KG1 (cell line): ENCODE results near the gene PRDM16.

Experiments
- DNase-seq: peaks from one replicate; lab custom pipeline; 2025; lab: John Stamatoyannopoulos, UW

Gene PRDM16

GRCh38 chr1:3069491-3070308 lies 697 bp downstream of the PRDM16 start:
- peak; percentile 11 for DNase-seq

DNA sequence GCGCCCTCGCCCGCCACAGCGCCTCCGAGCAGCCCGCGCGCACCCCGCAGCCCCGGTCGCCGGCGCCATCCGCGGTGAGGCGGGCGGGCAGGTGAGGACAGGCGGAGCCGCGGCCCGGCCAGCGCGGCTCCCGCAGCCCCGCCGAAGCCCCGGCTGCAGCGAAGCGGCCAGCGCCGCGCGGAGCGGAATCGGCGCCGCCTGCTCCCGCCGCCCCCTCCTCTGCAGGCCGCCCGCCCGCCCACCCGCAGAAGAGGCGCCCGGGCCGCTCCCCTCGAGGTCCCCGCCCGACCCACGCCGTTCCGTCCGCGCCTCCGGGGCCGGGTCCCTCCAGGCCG lies 1.3 kb downstream of the PRDM16 start:
- no peak for DNase-seq

- no peak for DNase-seq
These were observed 1.9 kb downstream of the PRDM16 start for GRCh38 chr1:3070644-3071564.

GRCh38 chr1:3071565-3072390 lies 2.8 kb downstream of the PRDM16 start:
- no peak for DNase-seq

DNA sequence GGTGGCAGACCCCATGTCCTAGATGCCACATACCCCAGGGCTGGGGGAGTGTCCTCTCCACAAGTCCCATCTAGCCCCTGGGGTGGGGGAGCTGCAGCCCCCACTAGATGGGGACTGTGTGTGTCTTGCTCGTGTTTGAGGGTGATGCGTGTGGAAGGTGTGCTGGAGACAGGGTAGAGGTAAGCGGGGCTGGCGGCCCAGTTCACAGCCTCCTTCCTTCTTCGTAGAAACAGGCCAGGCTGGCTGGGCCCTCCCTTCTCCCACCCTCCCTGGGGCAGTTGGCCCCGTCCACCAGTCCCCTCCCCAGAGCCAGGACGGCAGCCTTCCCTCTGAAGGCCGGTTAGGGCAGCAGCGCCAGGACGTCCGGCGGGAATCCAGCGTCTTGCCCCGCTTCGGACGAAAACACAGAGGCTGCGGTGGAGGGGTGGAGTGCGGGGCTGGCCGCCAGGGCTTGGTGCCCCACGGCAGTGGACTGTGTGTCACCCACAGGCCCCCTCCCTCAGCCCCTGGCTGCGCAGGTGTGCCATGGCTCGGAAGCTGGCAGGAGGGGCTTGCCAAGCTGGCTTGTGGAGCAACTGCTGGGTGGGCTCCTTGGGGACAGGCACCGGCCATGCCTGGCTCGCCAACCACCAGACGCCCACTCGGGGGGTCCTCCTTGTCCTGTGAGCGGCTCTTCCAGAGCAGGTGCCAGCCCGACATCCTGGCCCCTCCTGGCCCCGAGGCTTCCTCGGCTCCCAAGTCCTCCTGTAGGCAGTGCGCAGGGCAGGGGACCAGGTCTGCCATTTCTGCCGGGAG lies 3.6 kb downstream of the PRDM16 start:
- DNase-seq, result no peak

DNA sequence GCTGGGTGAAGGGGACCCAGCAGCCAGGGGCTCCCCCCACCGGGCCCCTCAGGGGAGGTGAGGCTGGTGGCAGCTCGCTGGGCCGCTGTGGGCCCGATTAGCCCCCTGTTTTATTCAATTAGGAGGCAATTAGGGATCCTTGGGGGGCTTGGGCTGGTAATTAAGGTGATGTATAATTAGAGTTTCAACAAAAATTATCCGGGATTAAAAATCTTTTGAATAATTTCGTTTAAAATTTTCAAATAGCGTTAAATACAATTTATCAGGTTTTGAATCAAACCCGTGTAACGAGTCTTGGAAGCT lies 4.1 kb downstream of the PRDM16 start:
- no peak for DNase-seq

GRCh38 chr1:3073489-3074296 lies 4.7 kb downstream of the PRDM16 start:
- no peak for DNase-seq

DNA sequence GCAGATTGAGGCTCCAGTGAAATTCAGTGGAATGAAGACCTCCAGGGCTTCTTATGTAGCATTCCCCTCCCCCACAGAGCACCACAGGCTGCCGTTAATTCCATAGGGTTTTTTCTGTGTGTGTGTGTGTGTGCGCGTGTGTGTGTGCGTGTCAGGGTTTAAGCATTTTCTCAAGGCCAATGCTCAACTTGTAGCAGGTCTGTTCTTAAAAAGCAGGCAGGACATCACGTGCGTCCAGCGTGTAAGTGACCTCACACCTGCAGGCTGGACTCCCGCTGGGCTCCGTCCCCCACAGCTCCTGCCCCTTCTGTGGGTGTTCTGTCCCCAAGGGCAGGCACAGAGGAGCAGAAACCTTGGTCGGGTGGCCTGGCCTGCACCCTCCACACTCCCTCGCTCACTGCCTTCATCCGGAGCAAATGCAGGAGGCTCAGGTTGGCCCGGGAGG lies 5.3 kb downstream of the PRDM16 start:
- DNase-seq, result no peak

GRCh38 chr1:3074800-3075199 lies 5.8 kb downstream of the PRDM16 start:
- no peak for DNase-seq

DNA sequence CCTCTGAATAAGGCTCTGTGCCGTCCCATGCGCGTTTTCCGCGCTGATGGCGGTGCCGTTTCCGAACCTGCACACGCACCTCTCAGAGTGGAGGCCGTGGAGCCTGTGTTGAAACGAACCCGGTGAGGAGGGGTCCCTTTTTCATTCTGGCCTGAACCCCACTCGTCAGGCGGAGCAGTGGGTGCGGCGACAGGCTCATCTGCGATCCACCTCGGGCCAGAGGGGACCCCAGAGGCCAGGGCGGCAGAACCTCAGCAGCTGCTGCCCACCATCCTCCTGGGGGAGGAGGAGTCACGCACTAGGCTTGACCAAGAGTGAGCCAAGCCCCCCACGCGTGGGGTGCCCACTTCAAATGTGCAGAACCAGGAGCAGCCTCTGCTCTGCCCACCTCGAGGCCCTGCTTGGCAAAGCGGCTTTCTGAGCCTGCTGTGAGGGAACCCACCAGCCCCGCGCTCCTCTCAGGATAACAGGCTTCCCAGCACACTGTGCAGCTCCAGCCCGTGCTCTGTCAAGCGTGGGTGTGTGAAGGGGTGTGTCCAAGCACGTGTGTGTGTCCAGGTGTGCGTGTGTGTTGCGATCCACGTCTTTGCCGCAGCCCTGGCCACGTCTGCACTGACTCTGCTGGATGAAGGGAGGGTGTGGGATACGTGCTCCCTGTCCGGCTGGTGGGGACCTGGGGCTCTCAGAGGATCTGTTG lies 6.8 kb downstream of the PRDM16 start:
- DNase-seq, result no peak

DNA sequence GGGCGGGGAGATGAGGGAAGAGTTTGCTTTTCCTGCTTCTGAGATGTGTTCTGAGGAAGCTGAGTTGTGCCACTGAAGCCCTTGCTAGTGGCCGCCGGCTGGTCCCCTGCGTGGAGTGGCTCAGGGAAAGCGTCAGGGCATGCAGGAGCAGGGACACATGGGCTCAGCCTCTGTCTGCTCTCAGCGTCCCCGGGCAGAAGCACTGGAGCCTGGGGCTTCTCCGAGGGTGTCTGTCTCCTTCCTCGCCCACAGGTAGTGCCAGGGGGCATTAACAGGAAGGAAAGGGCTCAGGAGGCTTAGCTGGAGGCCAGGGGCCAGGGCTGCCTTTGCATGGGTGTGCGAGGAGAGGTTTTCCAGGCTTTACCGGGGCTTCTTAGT lies 7.3 kb downstream of the PRDM16 start:
- no peak for DNase-seq

DNA sequence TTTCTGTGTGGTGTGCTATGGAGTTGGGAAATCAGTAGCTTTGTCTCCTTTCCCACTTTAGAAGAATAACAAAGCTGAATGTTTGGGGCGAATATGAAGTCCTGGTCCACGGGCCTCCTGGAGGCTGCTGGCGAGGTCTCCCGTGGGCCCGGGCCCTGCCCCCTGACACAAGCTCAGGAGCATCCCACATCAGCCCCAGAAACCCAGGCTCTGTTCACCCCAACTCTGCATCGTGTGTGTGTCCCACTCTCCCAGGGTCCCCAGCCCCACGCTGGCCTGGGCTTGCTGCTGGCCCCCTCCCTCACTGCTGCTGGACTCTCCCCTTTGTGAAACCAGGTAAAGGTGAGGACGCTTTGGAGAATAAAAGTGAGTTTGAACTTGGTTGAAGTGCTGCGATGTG lies 8.1 kb downstream of the PRDM16 start:
- no peak for DNase-seq

DNA sequence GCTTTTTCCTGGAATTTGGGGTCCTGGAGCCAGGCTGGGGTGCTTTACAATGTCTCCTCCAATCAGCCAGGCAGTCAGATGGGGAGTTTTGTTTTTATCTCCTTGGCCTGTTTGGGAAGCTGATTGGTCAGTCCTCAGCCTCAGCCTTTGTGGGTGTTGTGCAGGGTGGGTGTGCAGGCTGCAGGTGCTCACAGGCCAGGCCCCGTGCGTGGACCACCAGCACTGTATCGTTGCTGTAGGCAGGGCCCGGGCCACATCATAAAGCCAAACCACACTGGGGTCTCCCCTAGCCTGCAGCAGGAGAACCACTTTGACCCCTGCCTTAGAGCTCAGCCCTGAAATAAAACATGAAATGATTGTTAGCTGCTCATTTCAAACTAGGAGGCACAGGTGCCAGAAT lies 8.6 kb downstream of the PRDM16 start:
- no peak for DNase-seq

GRCh38 chr1:3078430-3078861 lies 9.4 kb downstream of the PRDM16 start:
- no peak for DNase-seq

GRCh38 chr1:3078871-3079270 lies 9.9 kb downstream of the PRDM16 start:
- no peak for DNase-seq

DNA sequence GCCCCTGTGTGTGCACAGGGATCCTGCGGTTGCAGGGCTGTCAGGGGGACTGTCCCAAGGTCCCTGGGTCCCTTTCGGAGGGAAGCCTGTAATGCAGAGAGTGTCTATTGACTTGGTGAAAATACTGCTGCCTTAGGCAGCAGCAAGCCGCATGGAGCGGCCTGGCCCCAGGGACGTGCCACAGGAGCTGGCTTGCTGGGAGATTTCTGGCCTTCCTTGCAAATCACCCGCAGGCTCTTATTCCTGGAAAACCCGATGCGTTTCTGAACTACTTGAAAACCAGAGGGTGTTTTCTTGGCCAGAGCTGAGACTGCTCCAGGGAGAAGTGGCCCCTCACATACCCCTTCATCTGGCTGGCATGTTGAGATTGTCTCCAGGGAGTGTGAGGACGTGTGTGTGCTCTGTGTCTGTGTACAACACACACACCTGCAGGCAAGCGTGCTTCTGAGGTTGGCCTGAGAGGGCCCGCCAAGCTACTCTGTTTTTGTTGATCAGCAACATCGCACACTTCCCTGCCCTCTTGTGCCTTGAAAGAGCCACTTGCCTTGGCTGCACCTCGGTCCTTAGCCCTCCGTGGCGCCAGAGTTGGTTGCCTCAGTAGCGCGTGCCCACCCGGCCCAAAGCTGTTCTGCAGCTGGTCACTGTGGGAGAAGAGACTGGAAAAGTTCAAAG lies 10.5 kb downstream of the PRDM16 start:
- DNase-seq, result no peak

DNA sequence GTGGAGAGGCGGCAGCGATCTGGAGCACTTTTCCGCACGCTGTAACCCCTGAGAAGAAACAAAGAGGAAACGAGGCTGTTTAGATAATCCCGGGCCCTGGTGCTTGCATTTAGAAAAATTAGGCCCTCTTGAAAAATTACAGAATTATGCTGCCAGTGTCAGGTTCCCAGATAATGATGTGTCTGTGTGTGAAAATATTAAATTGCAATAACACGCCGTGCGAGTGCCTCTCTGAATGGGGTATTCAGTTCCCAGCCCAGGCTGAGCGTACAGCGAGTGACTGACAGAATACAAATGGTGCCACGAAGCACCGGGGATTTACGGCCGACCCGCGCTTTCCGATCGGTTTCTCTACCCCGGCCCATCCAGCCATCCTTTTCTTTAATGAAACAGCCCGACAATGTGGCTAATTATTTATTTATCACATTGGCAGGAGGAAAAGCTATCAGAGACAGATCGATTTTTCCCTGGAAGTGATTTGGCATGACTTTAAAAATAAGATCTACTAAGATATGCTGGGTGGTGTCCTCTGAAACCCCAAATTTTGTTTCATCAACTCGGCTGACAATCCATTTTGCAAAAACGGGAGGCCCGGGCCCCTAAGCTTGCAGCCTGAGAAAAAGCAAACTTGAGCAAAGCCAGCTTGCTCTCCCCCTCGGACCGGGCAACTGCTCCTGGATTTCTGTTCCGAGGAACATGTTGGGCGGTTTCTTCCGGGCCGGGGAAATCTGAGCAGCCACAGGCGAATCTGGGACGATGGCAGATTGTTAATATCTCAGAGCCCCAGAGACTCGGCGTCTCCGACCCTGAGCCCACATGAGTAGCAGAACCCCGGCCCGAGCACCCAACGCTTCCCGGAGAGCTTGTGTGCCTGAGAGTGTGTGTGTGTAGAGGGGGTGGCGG lies 11.3 kb downstream of the PRDM16 start:
- no peak for DNase-seq

GRCh38 chr1:3081171-3081683 lies 12.2 kb downstream of the PRDM16 start:
- DNase-seq, result no peak
